NCI-H1417 treated with DMSO at 0.1 percent for 48 hours (cell line): ENCODE data around the gene TMEM272.

Experiments
- DNase-seq: peaks from one replicate; lab custom pipeline; 2025; lab: John Stamatoyannopoulos, UW

The TMEM272 gene

GRCh38 chr13:51804295-51805172 lies 40.4 kb downstream of the TMEM272 start:
- no peak for DNase-seq

- DNase-seq: peak; percentile 57
Observed at GRCh38 chr13:51803422-51804294, 41.3 kb downstream of the TMEM272 start, which contains the start of gene DHRS12. TSS of gene DHRS12 (minus strand) at chr13:51804163. CDS start at chr13:51799659, 4,504 bp downstream.

GRCh38 chr13:51802631-51803418 lies 42.2 kb downstream of the TMEM272 start:
- no peak for DNase-seq

- no peak for DNase-seq
Observed at GRCh38 chr13:51801631-51802099, 43.3 kb downstream of the TMEM272 start.

- DNase-seq: no peak
Observed at GRCh38 chr13:51800486-51800885, 44.5 kb downstream of the TMEM272 start.

- no peak for DNase-seq
Observed at GRCh38 chr13:51799261-51799660, 45.7 kb downstream of the TMEM272 start.

- DNase-seq: peak; percentile 62
Observed at GRCh38 chr13:51797664-51798488, 47.1 kb downstream of the TMEM272 start.

GRCh38 chr13:51796546-51796945 lies 48.4 kb downstream of the TMEM272 start:
- no peak for DNase-seq

- DNase-seq: no peak
Observed at GRCh38 chr13:51795419-51795818, 49.6 kb downstream of the TMEM272 start.

- no peak for DNase-seq
Observed at GRCh38 chr13:51794964-51795363, 50.0 kb downstream of the TMEM272 start.

GRCh38 chr13:51793570-51794271 lies 51.3 kb downstream of the TMEM272 start:
- DNase-seq: no peak

GRCh38 chr13:51786425-51787265 lies 58.3 kb downstream of the TMEM272 start:
- no peak for DNase-seq

GRCh38 chr13:51785712-51786424 lies 59.1 kb downstream of the TMEM272 start:
- DNase-seq: peak; percentile 91

GRCh38 chr13:51784097-51784496 lies 60.9 kb downstream of the TMEM272 start:
- no peak for DNase-seq

GRCh38 chr13:51783428-51784094 lies 61.4 kb downstream of the TMEM272 start:
- no peak for DNase-seq

- DNase-seq: no peak
Observed at GRCh38 chr13:51782026-51782710, 62.8 kb downstream of the TMEM272 start.

- DNase-seq: no peak
Observed at GRCh38 chr13:51781246-51782022, 63.5 kb downstream of the TMEM272 start.
